ENCODE data around the gene JPH4. TPM values are rescaled to one million over a fixed set of nuclear protein-coding genes. Genes with fewer than 3 reads are reported as not detected.

The JPH4 gene
- total RNA-seq, 2 experiments from 2014 or later = not detected

GRCh38 chr14:23551266-23552028, 27.1 kb downstream of the JPH4 start, which contains the start of gene ZFHX2:
TSS of gene ZFHX2 (minus strand) at chr14:23551765. CDS start at chr14:23535325, 16,440 bp downstream.
- no peaks in the 10 kb centered on the region for H3K36me3 Mint-ChIP-seq
- no peaks in the 10 kb centered on the region for H3K27me3 Mint-ChIP-seq
- peak; percentile 84 for DNase-seq
- peak; percentile 57 for ATAC-seq (ENCODE audit: low read depth)
- H3K27ac Mint-ChIP-seq = peak within 1 kb of the TSS; percentile 89
- peaks cover 10% of the 10 kb centered on the region for H3K4me1 Mint-ChIP-seq
- H3K4me3 Mint-ChIP-seq = no peak within 1 kb of the TSS
- POLR2A ChIA-PET = interaction anchor here (0.6 to 1.8 kb wide), 4 partner anchors 16 to 231 kb away, joined by 3 to 4 read pairs (median 3); partner anchors contain the start of genes AP1G2 and PABPN1
- no peaks in the 10 kb centered on the region for H3K9me3 Mint-ChIP-seq

DNA sequence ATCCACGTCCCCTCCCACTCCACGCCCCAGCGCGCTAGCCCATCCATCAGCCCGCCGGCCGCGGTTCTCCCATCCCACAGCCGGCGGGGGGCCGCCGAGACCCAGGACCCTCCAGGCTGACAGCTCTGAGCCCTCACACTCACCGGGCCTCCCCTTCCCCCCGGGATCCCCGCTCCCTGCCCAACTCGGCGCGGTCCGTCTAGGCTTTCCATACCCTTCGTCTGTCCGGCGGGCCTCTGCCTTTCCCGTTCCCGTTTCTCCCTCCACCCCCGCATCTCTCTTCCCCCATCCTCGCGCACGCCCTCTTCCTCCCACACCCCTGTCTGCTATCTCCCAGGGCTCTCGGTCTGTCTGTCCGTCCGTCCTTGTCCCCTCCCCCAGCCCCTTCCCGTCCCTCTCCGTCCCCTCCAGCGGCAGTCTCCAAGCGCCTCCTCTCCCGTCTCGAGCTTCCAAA, 27.8 kb downstream of the JPH4 start:
- POLR2A ChIA-PET = interaction anchor here (0.8 to 1.8 kb wide), 2 partner anchors 17 to 230 kb away, joined by 3 to 4 read pairs; partner anchors contain the start of genes AP1G2 and PABPN1
- no peaks in the 10 kb centered on the region for H3K36me3 Mint-ChIP-seq
- H3K4me3 Mint-ChIP-seq = no peak overlapping the region
- no peaks in the 10 kb centered on the region for H3K27me3 Mint-ChIP-seq
- DNase-seq (no peak), ATAC-seq (ENCODE audit: low read depth) (no peak)
- no peak overlapping the region for H3K27ac Mint-ChIP-seq
- no peaks in the 10 kb centered on the region for H3K9me3 Mint-ChIP-seq
- H3K4me1 Mint-ChIP-seq = peaks cover 7% of the 10 kb centered on the region

DNA sequence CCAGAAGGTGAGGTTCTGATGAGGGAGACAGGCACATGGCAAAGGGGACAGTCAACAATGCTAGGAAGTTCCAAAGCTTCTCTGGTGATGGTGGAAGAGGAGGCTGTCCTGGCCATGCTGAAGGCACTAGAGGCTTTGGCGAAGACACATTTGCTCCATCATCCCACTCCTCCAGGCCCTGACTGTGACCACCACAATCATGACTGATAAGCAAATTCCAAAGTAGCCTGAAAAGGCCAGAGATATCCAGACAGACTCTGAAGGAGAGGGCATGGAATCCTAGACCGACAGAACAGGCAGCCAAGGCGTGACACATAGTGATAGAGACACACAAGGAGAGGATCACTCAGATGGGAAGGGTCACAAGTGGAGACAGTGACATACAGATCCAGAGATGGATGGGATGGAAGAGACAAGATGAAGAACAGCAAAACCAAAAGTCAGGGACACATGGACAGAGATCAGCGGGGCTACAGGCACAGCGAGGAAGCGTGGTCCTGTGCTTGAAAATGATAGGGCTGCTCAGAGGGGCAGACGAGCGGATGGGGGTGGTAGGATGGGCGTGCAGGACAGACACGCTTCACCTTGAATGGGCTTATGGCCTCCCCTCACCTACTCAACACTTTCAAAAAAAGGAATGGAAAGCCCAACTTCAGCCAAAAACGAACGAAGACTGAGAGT, 28.3 kb downstream of the JPH4 start:
- Mint-ChIP-seq H3K4me1 (peaks cover 5% of the 10 kb centered on the region), H3K9me3 (no peaks in the 10 kb centered on the region), H3K27ac (no peak overlapping the region), H3K4me3 (no peak overlapping the region), H3K36me3 (no peaks in the 10 kb centered on the region), H3K27me3 (no peaks in the 10 kb centered on the region)
- POLR2A ChIA-PET = interaction anchor here (0.8 kb wide), 1 partner anchor 17 kb away, joined by 3 read pairs; the partner anchor contains the start of gene AP1G2
- ATAC-seq (ENCODE audit: low read depth) (no peak), DNase-seq (no peak)

- Mint-ChIP-seq H3K4me1 (peaks cover 1% of the 10 kb centered on the region), H3K4me3 (no peak overlapping the region), H3K36me3 (no peaks in the 10 kb centered on the region), H3K27me3 (no peaks in the 10 kb centered on the region), H3K9me3 (no peaks in the 10 kb centered on the region), H3K27ac (no peak overlapping the region)
- ATAC-seq (ENCODE audit: low read depth) (no peak), DNase-seq (no peak)
- POLR2A ChIA-PET = no interaction called here
Measured at GRCh38 chr14:23548351-23549318, 30.0 kb downstream of the JPH4 start.

DNA sequence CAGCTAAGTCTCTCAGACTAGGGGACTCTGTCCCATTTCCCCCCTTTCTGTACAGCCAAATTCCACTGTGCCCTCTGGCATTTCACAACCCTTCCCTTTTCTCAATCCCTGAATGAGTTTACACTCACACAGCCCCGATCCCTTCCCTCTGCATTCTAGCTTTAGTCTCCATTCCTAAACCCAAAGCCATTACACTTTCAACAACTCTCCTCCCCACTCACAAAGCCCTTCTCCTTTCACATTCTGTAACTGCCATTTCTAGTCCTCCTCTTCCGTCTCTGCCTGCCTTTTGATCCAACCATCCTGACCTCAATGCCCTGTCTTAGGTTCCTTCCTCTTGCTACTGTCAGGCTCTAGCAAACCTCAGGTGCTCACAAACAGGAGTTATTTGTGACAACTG, 30.7 kb downstream of the JPH4 start:
- H3K27me3 Mint-ChIP-seq = no peaks in the 10 kb centered on the region
- DNase-seq = no peak
- POLR2A ChIA-PET = no interaction called here
- no peak overlapping the region for H3K27ac Mint-ChIP-seq
- no peak for ATAC-seq (ENCODE audit: low read depth)
- peaks cover 1% of the 10 kb centered on the region for H3K4me1 Mint-ChIP-seq
- H3K9me3 Mint-ChIP-seq = no peaks in the 10 kb centered on the region
- no peaks in the 10 kb centered on the region for H3K36me3 Mint-ChIP-seq
- no peak overlapping the region for H3K4me3 Mint-ChIP-seq

- no peak for ATAC-seq (ENCODE audit: low read depth)
Measured at GRCh38 chr14:23546450-23547035, 32.0 kb downstream of the JPH4 start.

GRCh38 chr14:23545740-23546365, 32.7 kb downstream of the JPH4 start:
- Mint-ChIP-seq H3K4me3 (no peak overlapping the region), H3K4me1 (peaks cover 4% of the 10 kb centered on the region), H3K9me3 (no peaks in the 10 kb centered on the region), H3K36me3 (no peaks in the 10 kb centered on the region), H3K27me3 (peaks cover 8% of the 10 kb centered on the region), H3K27ac (no peak overlapping the region)
- POLR2A ChIA-PET = no interaction called here
- no peak for DNase-seq
- no peak for ATAC-seq (ENCODE audit: low read depth)

More at GRCh38 chr14:23546450-23547035, 32.0 kb downstream of the JPH4 start:
- no peak for DNase-seq
- Mint-ChIP-seq H3K4me1 (peaks cover 5% of the 10 kb centered on the region), H3K4me3 (no peak overlapping the region), H3K27me3 (peaks cover 3% of the 10 kb centered on the region), H3K9me3 (no peaks in the 10 kb centered on the region), H3K27ac (no peak overlapping the region), H3K36me3 (no peaks in the 10 kb centered on the region)
- POLR2A ChIA-PET = no interaction called here

- Mint-ChIP-seq H3K9me3 (no peaks in the 10 kb centered on the region), H3K27ac (no peak overlapping the region), H3K4me1 (peaks cover 4% of the 10 kb centered on the region), H3K27me3 (peaks cover 8% of the 10 kb centered on the region), H3K36me3 (no peaks in the 10 kb centered on the region), H3K4me3 (no peak overlapping the region)
- DNase-seq (no peak), ATAC-seq (ENCODE audit: low read depth) (no peak)
- POLR2A ChIA-PET = no interaction called here
Measured at GRCh38 chr14:23544511-23545447, 33.8 kb downstream of the JPH4 start.

- H3K9me3 Mint-ChIP-seq = no peaks in the 10 kb centered on the region
- H3K4me3 Mint-ChIP-seq = no peak overlapping the region
- DNase-seq (no peak), ATAC-seq (ENCODE audit: low read depth) (no peak)
- no peaks in the 10 kb centered on the region for H3K36me3 Mint-ChIP-seq
- peaks cover 5% of the 10 kb centered on the region for H3K4me1 Mint-ChIP-seq
- POLR2A ChIA-PET = no interaction called here
- peaks cover 8% of the 10 kb centered on the region for H3K27me3 Mint-ChIP-seq
- H3K27ac Mint-ChIP-seq = no peak overlapping the region
Measured at GRCh38 chr14:23543403-23543802, 35.2 kb downstream of the JPH4 start.

GRCh38 chr14:23542261-23542660, 36.3 kb downstream of the JPH4 start:
- H3K27ac Mint-ChIP-seq = no peak overlapping the region
- H3K9me3 Mint-ChIP-seq = no peaks in the 10 kb centered on the region
- H3K36me3 Mint-ChIP-seq = no peaks in the 10 kb centered on the region
- no peak overlapping the region for H3K4me3 Mint-ChIP-seq
- H3K4me1 Mint-ChIP-seq = peaks cover 5% of the 10 kb centered on the region
- POLR2A ChIA-PET = no interaction called here
- ATAC-seq (ENCODE audit: low read depth) = no peak
- no peak for DNase-seq
- peaks cover 8% of the 10 kb centered on the region for H3K27me3 Mint-ChIP-seq

- POLR2A ChIA-PET = no interaction called here
- ATAC-seq (ENCODE audit: low read depth) = no peak
- no peaks in the 10 kb centered on the region for H3K9me3 Mint-ChIP-seq
- H3K36me3 Mint-ChIP-seq = no peaks in the 10 kb centered on the region
- H3K4me3 Mint-ChIP-seq = no peak overlapping the region
- peaks cover 5% of the 10 kb centered on the region for H3K4me1 Mint-ChIP-seq
- DNase-seq = no peak
- H3K27me3 Mint-ChIP-seq = peaks cover 8% of the 10 kb centered on the region
- H3K27ac Mint-ChIP-seq = no peak overlapping the region
Measured at GRCh38 chr14:23540141-23540469, 38.5 kb downstream of the JPH4 start.

Data from activated naive CD8-positive, alpha-beta T cell treated with anti-CD3 and anti-CD28 coated beads, Interleukin-2, amount 10 ng/mL, durations not matched to agents 7 days and 5 days (primary cell).